ENCODE results near the gene ASS1. TPM values are rescaled to one million over a fixed set of nuclear protein-coding genes. Genes with fewer than 3 reads are reported as not detected.

Gene ASS1
- total and polyA plus RNA-seq, 2 of the 13 experiments (the other 11 are each of a cell fraction or from before 2014, with no cell fraction given) = 77.6 to 122 TPM

DNA sequence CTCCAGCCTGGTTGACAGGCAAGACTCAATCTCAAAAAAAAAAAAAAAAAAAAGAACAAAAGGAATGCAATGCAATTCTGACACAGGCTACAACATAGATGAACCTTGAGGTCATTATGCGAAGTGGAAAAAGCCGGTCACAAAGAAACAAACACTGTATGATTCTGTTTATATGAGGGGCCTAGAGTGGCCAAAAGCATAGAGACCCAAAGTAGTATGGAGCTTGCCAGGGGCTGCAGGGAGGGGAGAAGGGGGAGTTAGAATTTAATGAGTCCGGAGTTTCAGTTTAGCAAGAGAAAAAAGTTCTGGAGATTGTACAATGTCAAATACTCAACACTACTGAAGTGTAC, 33.2 kb upstream of the ASS1 start (continued):
- TF ChIP-seq PTBP1 (IDR thresholded peaks at IDR 0.05; ENCODE audit: low read depth, low read length, poor library complexity, severe bottlenecking) (no peak), NR2F1 (CRISPR knock-in tag; IDR thresholded peaks at IDR 0.05) (no peak)
- TF ChIP-seq, protein P1, sequence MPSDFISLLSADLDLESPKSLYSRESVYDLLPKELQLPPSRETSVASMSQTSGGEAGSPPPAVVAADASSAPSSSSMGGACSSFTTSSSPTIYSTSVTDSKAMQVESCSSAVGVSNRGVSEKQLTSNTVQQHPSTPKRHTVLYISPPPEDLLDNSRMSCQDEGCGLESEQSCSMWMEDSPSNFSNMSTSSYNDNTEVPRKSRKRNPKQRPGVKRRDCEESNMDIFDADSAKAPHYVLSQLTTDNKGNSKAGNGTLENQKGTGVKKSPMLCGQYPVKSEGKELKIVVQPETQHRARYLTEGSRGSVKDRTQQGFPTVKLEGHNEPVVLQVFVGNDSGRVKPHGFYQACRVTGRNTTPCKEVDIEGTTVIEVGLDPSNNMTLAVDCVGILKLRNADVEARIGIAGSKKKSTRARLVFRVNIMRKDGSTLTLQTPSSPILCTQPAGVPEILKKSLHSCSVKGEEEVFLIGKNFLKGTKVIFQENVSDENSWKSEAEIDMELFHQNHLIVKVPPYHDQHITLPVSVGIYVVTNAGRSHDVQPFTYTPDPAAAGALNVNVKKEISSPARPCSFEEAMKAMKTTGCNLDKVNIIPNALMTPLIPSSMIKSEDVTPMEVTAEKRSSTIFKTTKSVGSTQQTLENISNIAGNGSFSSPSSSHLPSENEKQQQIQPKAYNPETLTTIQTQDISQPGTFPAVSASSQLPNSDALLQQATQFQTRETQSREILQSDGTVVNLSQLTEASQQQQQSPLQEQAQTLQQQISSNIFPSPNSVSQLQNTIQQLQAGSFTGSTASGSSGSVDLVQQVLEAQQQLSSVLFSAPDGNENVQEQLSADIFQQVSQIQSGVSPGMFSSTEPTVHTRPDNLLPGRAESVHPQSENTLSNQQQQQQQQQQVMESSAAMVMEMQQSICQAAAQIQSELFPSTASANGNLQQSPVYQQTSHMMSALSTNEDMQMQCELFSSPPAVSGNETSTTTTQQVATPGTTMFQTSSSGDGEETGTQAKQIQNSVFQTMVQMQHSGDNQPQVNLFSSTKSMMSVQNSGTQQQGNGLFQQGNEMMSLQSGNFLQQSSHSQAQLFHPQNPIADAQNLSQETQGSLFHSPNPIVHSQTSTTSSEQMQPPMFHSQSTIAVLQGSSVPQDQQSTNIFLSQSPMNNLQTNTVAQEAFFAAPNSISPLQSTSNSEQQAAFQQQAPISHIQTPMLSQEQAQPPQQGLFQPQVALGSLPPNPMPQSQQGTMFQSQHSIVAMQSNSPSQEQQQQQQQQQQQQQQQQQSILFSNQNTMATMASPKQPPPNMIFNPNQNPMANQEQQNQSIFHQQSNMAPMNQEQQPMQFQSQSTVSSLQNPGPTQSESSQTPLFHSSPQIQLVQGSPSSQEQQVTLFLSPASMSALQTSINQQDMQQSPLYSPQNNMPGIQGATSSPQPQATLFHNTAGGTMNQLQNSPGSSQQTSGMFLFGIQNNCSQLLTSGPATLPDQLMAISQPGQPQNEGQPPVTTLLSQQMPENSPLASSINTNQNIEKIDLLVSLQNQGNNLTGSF (CRISPR knock-in tag; IDR thresholded peaks at IDR 0.05) = no peak

DNA sequence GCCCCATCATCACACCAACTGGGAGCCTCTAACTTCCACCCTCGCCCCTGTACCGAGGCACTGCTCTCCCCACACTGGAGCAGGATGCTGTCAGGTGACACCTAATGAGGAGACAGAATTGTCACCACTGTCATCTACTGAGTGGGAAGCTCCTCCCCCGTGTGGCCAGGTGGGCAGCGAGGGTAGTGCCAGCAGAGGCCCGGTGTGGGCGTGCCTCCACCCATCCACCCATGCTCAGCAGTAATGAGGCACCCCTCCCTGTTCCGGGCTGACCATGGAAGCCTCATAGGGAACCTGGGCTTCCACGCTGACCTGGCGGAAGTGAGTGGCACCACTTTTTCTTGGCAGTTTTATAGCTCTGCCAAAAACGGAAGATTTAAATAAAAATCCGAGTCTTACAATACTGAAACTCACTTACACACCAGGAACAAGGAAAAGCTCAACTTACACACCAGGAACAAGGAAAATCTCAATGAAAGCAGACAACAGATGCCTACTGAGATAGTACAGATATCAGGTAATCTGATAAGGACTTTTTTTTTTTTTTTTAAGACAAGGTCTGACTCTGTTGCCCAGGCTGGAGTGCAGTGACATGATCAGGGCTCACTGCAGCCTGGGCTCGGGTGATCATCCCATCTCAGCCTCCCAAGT, 30.6 kb upstream of the ASS1 start:
- H3K79me2 ChIP-seq (ENCODE audit: insufficient read depth, low read length) = no peaks in the 10 kb centered on the region
- no peaks in the 10 kb centered on the region for H4K20me1 ChIP-seq (ENCODE audit: insufficient read depth, low read length)
- intact Hi-C loops (cut with micrococcal nuclease; ENCODE audit: unreplicated experiment) (no loop called here), in situ Hi-C loops (cut with HindIII; ENCODE audit: extremely low pct_ligation_motif_present, low pct_unique_long_range_greater_than_20kb) (no loop called here)
- H3K9me3 ChIP-seq (ENCODE audit: low read length) = no peaks in the 10 kb centered on the region
- H3K9ac ChIP-seq (ENCODE audit: insufficient read depth, low read depth, low read length) = no peak overlapping the region
- ATAC-seq (no peak), DNase-seq (ENCODE audit: low spot score) (no peak), FAIRE-seq (no peak)
- H3K4me2 ChIP-seq (ENCODE audit: low read depth, low read length) = no peak overlapping the region
- no peak overlapping the region for H2AFZ ChIP-seq (ENCODE audit: low read length)
- CTCF ChIA-PET (ENCODE audit: low intra/inter-chr PET ratio, low total read pairs) = no interaction called here
- WGBS (ENCODE audit: low lambda C conversion rate) = 43% methylated on average over 7 of the region's 12 CpGs
- peaks cover 4 to 7% of the 10 kb centered on the region in 2 experiments; a peak in 4 of 5 replicates for H3K27me3 ChIP-seq (ENCODE audit: control insufficient read depth in 1 of 2, insufficient read depth in 2 of 2, low read length in 2 of 2)
- H3K4me1 ChIP-seq (ENCODE audit: insufficient read depth, low read length) = no peaks in the 10 kb centered on the region
- no TSS peak for BruUV-seq (replicated peaks)
- POLR2A ChIA-PET = no interaction called here
- H3K27ac ChIP-seq (ENCODE audit: extremely low read length, insufficient read depth, low read length) = no peak overlapping the region
- H3K4me3 ChIP-seq (replicated peaks in 1 of 3; ENCODE audit: insufficient read depth in 1 of 3, low read depth in 2 of 3, low read length in 3 of 3) = no peak overlapping the region
- no peaks in the 10 kb centered on the region for H3K36me3 ChIP-seq (replicated peaks in 1 of 2; ENCODE audit: control insufficient read depth in 1 of 2, insufficient read depth in 2 of 2, low read length in 2 of 2)
- TF ChIP-seq SYNCRIP (IDR thresholded peaks at IDR 0.05; ENCODE audit: insufficient read depth, low read depth, low read length) (no peak), KLF9 (CRISPR knock-in tag; IDR thresholded peaks at IDR 0.05; ENCODE audit: low read depth) (no peak), ZNF24 (IDR thresholded peaks at IDR 0.05) (no peak), ZSCAN21 (CRISPR knock-in tag; IDR thresholded peaks at IDR 0.05; ENCODE audit: borderline replicate concordance) (no peak), ZNF83 (CRISPR knock-in tag; IDR thresholded peaks at IDR 0.05; ENCODE audit: borderline replicate concordance) (no peak), ZIK1 (CRISPR knock-in tag; IDR thresholded peaks at IDR 0.05; ENCODE audit: borderline replicate concordance, low read depth) (no peak), NR1H2 (CRISPR knock-in tag; IDR thresholded peaks at IDR 0.05; ENCODE audit: borderline replicate concordance, low read depth) (no peak), RCOR2 (CRISPR knock-in tag; IDR thresholded peaks at IDR 0.05) (no peak), NFE2L1 (CRISPR knock-in tag; IDR thresholded peaks at IDR 0.05; ENCODE audit: borderline replicate concordance) (no peak), ZNF224 (CRISPR knock-in tag; IDR thresholded peaks at IDR 0.05) (no peak)
- TF ChIP-seq, protein P2, sequence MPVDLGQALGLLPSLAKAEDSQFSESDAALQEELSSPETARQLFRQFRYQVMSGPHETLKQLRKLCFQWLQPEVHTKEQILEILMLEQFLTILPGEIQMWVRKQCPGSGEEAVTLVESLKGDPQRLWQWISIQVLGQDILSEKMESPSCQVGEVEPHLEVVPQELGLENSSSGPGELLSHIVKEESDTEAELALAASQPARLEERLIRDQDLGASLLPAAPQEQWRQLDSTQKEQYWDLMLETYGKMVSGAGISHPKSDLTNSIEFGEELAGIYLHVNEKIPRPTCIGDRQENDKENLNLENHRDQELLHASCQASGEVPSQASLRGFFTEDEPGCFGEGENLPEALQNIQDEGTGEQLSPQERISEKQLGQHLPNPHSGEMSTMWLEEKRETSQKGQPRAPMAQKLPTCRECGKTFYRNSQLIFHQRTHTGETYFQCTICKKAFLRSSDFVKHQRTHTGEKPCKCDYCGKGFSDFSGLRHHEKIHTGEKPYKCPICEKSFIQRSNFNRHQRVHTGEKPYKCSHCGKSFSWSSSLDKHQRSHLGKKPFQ (CRISPR knock-in tag; IDR thresholded peaks at IDR 0.05; ENCODE audit: insufficient replicate concordance) = no peak
- TF ChIP-seq, protein P3, sequence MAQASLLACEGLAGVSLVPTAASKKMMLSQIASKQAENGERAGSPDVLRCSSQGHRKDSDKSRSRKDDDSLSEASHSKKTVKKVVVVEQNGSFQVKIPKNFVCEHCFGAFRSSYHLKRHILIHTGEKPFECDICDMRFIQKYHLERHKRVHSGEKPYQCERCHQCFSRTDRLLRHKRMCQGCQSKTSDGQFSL (CRISPR knock-in tag; IDR thresholded peaks at IDR 0.05) = no peak

Measured in HepG2 (cell line).